Keratinocyte (primary cell): ENCODE results near the gene MLLT3.

Experiments used
- CTCF ChIP-seq, 3 experiments: IDR thresholded peaks in 1 of 3; conservative IDR thresholded peaks in 1 of 3; optimal IDR thresholded peaks in 1 of 3; 2 replicates in 2 of 3; 3 replicates in 1 of 3; pipeline versions ENCODE3 to v1.5.1; 2011; ENCODE audit warnings: low read length in 3 of 3, mild to moderate bottlenecking in 3 of 3, moderate library complexity in 2 of 3, control low read depth in 1 of 3, inconsistent platforms in 1 of 3; ENCODE audit not compliant: insufficient read depth in 2 of 3; ENCODE audit errors: extremely low read depth in 1 of 3
- EZH2 ChIP-seq: IDR thresholded peaks from one replicate; pipeline ENCODE4 v1.6.1; 2012; ENCODE audit warnings: inconsistent platforms, mild to moderate bottlenecking, low read length, moderate library complexity

DNA sequence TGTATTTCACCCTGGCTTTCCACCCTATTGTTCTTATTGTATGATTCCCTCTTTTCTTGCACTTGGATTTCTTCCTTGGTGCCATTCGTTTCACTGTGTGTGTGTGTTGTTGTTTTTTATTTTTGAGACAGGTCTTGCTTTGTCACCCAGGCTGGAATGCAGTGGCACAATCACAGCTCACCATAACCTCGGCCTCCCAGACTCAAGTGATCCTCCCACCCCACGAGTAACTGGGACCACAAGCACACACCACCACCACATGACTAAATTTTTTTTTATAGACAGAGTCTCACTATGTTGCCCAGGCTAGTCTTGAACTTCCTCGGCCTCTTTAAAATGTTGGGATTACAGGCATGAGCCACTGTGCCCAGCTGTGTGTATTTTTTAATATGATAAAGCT, 72.0 kb downstream of the MLLT3 start:
- TF ChIP-seq CTCF (optimal IDR thresholded peaks at IDR 0.05 in 1 of 3, IDR thresholded peaks at IDR 0.05 in 1 of 3, conservative IDR thresholded peaks at IDR 0.05 in 1 of 3; ENCODE audit: extremely low read depth in 1 of 3, insufficient read depth in 2 of 3, low read length in 3 of 3) = no peak
- no peak for TF ChIP-seq EZH2
